Heart right ventricle (tissue), 16 donors: ENCODE results near the gene CCDC197. TPM values are rescaled to one million over a fixed set of nuclear protein-coding genes. Genes with fewer than 3 reads are reported as not detected.

Experiments used
- ATAC-seq, 8 donors: fragments of 200-7000 bp; cut with Tn5 transposase; one replicate each; pipeline ENCODE4 v1.9.1; 2020; ENCODE audit warnings: mild to moderate bottlenecking in 8 of 8, moderate library complexity in 8 of 8, moderate number of reproducible peaks in 1 of 8
- DNase-seq, 2 donors: peaks; one replicate each; pipeline ENCODE4 v3.0.0-alpha.2; 2020
- H3K27ac ChIP-seq, 10 donors: fragments of 200-600 bp; sonication (generic) in 2 of 10; one replicate each; pipeline versions ENCODE4 v1.5.0 to v1.8.0; 2020 to 2022; ENCODE audit warnings: mild to moderate bottlenecking in 3 of 10
- H3K27me3 ChIP-seq, 7 donors: fragments of 200-600 bp; one replicate each; pipeline ENCODE4 v1.8.0; 2021 to 2022; ENCODE audit warnings: mild to moderate bottlenecking in 2 of 7
- H3K36me3 ChIP-seq, 9 donors: fragments of 200-600 bp; sonication (generic) in 1 of 9; one replicate each; pipeline versions ENCODE4 v1.5.0 to v1.8.0; 2020 to 2022; ENCODE audit warnings: mild to moderate bottlenecking in 2 of 9
- H3K4me1 ChIP-seq, 9 donors: fragments of 200-600 bp; sonication (generic) in 1 of 9; one replicate each; pipeline versions ENCODE4 v1.5.0 to v1.8.0; 2020 to 2022; ENCODE audit warnings: mild to moderate bottlenecking in 4 of 9
- H3K4me3 ChIP-seq, 10 donors: fragments of 200-600 bp; sonication (generic) in 2 of 10; one replicate each; pipeline versions ENCODE4 v1.5.0 to v1.8.0; 2020 to 2022; ENCODE audit warnings: mild to moderate bottlenecking in 7 of 10, moderate library complexity in 2 of 10
- H3K9me3 ChIP-seq, 11 donors: fragments of 200-600 bp in 10 of 11; sonication (generic) in 2 of 11; one replicate each; pipeline versions ENCODE4 v1.5.0 to v1.8.0; 2013 to 2022; ENCODE audit warnings: mild to moderate bottlenecking in 2 of 11, control low read depth in 1 of 11, moderate library complexity in 1 of 11
- CTCF ChIP-seq, 9 donors: fragments of 200-600 bp; sonication (generic) in 2 of 9; IDR thresholded peaks; one replicate each; pipeline versions ENCODE4 v1.5.0 to v1.8.0; 2021 to 2022; ENCODE audit warnings: antibody characterized with exemption in 9 of 9, mild to moderate bottlenecking in 5 of 9, moderate library complexity in 1 of 9
- WGBS, 2 donors: extraction: QIAGEN DNeasy Blood & Tissue Kit; methylation state at CpG; one replicate each; pipeline ENCODE4 v1.1.7; 2013; ENCODE audit warnings: inconsistent platforms in 1 of 2; 5-methylcytosine and 5-hydroxymethylcytosine counted together
- intact Hi-C, 10 donors: fragments of 100-400 bp; cut with DNase I; formaldehyde crosslinking; loops; one replicate each; pipeline versions ENCODE4 v1.11.1 to v1.14.2; 2022
- polyA plus RNA-seq, 2 donors: library from polyadenylated mRNA; stranded (reverse); fragments of 200-250 nt; gene quantifications; one replicate each; pipeline ENCODE4 v1.2.3, GENCODE V29; 2013
- total RNA-seq, 10 donors: library from RNA; stranded (reverse); fragmentation: NEBNext Ultra II Directional in 3 of 10; extraction: Animal tissue kit (Norgen Biotek cat#: 25700) in 3 of 10; gene quantifications; one replicate each; pipeline versions ENCODE4 v1.2.1 to v1.2.4, GENCODE V29; 2021 to 2023
- donor health status: Arrhythmogenic right ventricular cardiomyopathy.
- donor health status: ischemic (EF 13 %, LVEDD 7.1; RV severe dilation, severe dysfunction).
- donor health status: healthy with polysubstance abuse.
- donor health status: DM: no; HTN: yes; CAD: no.
- donor health status: DM: no; HTN: no; CAD: no.
- donor health status: ischemic (EF 25% LVEDD 6.9; RV normal size, moderate dysfunction).
- donor health status: ischemic (EF 25% LVEDD 5.7; RV mildly dilated, moderate dysfunction).
- donor health status: healthy.
- donor health status: DM: yes; HTN: yes; CAD: no.
- donor health status: Ischemic cardiomyopathy.
- donor health status: ischemic (EF 35%, LVEDD 5.7; RV mildly dilated, moderate dysfunction).
- donor health status: nonischemic (EF 11% LVEDD 7.7; RV severe dilation, severe dysfunction).
- donor health status: DM: yes; HTN: yes; CAD: no.
- donor health status: PGD.
- donor health status: ischemic (EF 29% LVEDD 5.4; RV normal size, mild dysfunction).
- donor health status: nonischemic (EF 23%, LVEDD 6.1; RV moderate dilation, normal function).

CCDC197 gene
- total and polyA plus RNA-seq, 12 donors, result 0.40 to 1.6 (median 0.86) TPM; not detected in 2

GRCh38 chr14:93964820-93965286 lies 32.2 kb upstream of the CCDC197 start:
- Histone ChIP-seq H3K27ac (peak overlapping the region in 3 of 10 donors; percentile 19 to 53 (median 27)), H3K4me1 (peaks cover 13 to 85% (median 53%) of the 10 kb centered on the region in 9 donors), H3K27me3 (no peaks in the 10 kb centered on the region), H3K9me3 (no peaks in the 10 kb centered on the region), H3K36me3 (peaks cover 0 to 32% (median 0%) of the 10 kb centered on the region in 9 donors), H3K4me3 (no peak overlapping the region)
- intact Hi-C loops, result no loop called here
- ATAC-seq (no peak), DNase-seq (no peak)
- 84 to 89% methylated on average over 3 of the region's 3 CpGs for WGBS, 2 donors
- TF ChIP-seq CTCF (IDR thresholded peaks at IDR 0.05), result no peak

DNA sequence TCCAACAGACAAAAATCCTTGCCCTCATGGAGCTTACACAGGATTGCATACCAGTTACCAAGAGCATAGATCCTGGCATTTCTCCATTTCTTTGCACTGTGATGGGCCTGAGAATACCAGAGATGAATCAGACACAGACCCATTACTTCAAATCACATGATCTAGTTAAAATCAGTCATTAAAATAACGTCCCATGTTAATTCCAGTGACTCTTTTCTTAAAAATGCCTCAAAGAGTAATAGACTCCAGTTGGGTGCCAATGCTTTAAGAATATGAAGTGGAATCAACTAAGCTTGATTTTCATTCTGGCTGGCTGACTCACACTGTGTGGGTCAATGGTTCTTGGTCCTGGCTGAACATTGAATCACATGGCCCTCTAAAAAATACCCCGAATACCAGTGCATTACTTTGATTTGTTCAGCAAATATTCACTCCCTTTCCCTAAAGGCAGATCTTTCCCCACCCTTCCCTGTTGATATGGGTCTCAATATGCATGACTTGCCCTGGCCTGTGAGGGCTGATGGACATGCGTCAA lies 31.7 kb upstream of the CCDC197 start:
- ATAC-seq (no peak), DNase-seq (no peak)
- peaks cover 17 to 85% (median 58%) of the 10 kb centered on the region in 9 donors for H3K4me1 ChIP-seq
- H3K4me3 ChIP-seq, result no peak overlapping the region
- intact Hi-C loops, result no loop called here
- peaks cover 0 to 27% (median 0%) of the 10 kb centered on the region in 9 donors for H3K36me3 ChIP-seq
- TF ChIP-seq CTCF (IDR thresholded peaks at IDR 0.05), result no peak
- peak overlapping the region in 6 of 10 donors; percentile 2 to 53 (median 24) for H3K27ac ChIP-seq
- no peaks in the 10 kb centered on the region for H3K27me3 ChIP-seq
- WGBS, 2 donors, result 67 to 73% methylated on average over 3 of the region's 3 CpGs
- no peaks in the 10 kb centered on the region for H3K9me3 ChIP-seq

- H3K27me3 ChIP-seq, result no peaks in the 10 kb centered on the region
- 92% methylated on average over 3 of the region's 3 CpGs for WGBS, 2 donors
- DNase-seq (no peak), ATAC-seq (no peak)
- peaks cover 19 to 85% (median 65%) of the 10 kb centered on the region in 9 donors for H3K4me1 ChIP-seq
- H3K27ac ChIP-seq, result peak overlapping the region in 6 of 10 donors; percentile 2 to 53 (median 24)
- TF ChIP-seq CTCF (IDR thresholded peaks at IDR 0.05), result no peak
- H3K36me3 ChIP-seq, result peaks cover 0 to 24% (median 0%) of the 10 kb centered on the region in 9 donors
- no peak overlapping the region for H3K4me3 ChIP-seq
- H3K9me3 ChIP-seq, result no peaks in the 10 kb centered on the region
- intact Hi-C loops, result no loop called here
Measured at GRCh38 chr14:93965946-93966474, 31.1 kb upstream of the CCDC197 start.

DNA sequence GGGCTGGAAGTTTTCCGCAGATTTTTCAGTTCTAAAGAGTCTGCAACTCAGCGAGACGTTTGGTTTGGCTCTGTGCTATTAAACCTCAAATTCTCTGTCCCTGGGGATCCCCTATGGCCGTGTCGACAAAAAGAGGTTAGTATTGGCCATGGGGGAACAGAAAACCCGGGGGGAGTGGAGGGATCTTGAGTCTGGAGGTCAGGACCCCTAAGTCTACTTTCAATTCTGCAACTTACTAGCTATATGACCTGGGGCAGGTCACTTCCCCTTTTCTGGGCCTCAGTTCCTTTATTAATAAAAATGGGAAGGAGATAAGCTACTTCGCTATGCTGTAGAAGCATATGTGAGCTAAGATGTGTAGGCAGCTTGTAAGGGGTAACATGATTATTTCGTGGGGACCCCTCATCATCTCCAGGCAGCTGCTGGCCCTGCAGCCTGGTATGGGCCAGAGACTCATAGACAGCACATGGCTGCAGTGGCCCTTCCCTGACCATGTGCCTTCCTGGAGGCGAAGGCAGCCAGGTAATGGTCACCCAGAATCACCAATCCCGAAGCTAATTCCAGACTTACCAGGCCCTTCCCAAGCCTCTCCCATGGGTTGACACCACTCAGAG lies 29.4 kb upstream of the CCDC197 start:
- intact Hi-C loops, result no loop called here
- peaks cover 0 to 10% (median 0%) of the 10 kb centered on the region in 9 donors for H3K36me3 ChIP-seq
- H3K9me3 ChIP-seq, result no peaks in the 10 kb centered on the region
- WGBS, 2 donors, result 64 to 65% methylated on average over 10 of the region's 10 CpGs
- no peak for DNase-seq
- no peak for ATAC-seq
- H3K27me3 ChIP-seq, result no peaks in the 10 kb centered on the region
- H3K27ac ChIP-seq, result peak overlapping the region in 5 of 10 donors; percentile 1 to 91 (median 53)
- peaks cover 19 to 94% (median 71%) of the 10 kb centered on the region in 9 donors for H3K4me1 ChIP-seq
- H3K4me3 ChIP-seq, result no peak overlapping the region
- TF ChIP-seq CTCF (IDR thresholded peaks at IDR 0.05), result no peak
